Stimulated activated CD4-positive, alpha-beta T cell treated with anti-CD3 and anti-CD28 coated beads, TNF-alpha, amount 100 ng/mL, for 4 hours (primary cell): Measurements from ENCODE around the gene ZFC3H1.
"Not testable (repeated sequence)": the region's sequence is repeated elsewhere in the genome, so short reads cannot be mapped to it uniquely, and the experiment has no call there.

Experiments used
- DNase-seq, 3 experiments: peaks; one replicate each; pipeline ENCODE4 v3.0.0-alpha.2; 2020; ENCODE audit warnings: low read depth in 3 of 3

Gene ZFC3H1

GRCh38 chr12:71663561-71664410 is at the start of gene ZFC3H1, which contains the start of gene THAP2:
Gene ZFC3H1, minus strand, starts transcription at chr12:71663848. Its CDS starts 238 bp downstream, at chr12:71663610.
Gene THAP2, plus strand, starts transcription at chr12:71664301. Its CDS starts 209 bp downstream, at chr12:71664510.
- DNase-seq = peak; percentile 63 to 85 (median 81)

GRCh38 chr12:71710276-71711125 is 46.9 kb upstream of the ZFC3H1 start:
- DNase-seq = no peak

GRCh38 chr12:71708658-71709057 is 45.0 kb upstream of the ZFC3H1 start:
- DNase-seq = no peak

GRCh38 chr12:71704920-71705319 is 41.3 kb upstream of the ZFC3H1 start:
- no peak for DNase-seq

- no peak for DNase-seq
These were observed 39.6 kb upstream of the ZFC3H1 start for GRCh38 chr12:71703206-71703605.

GRCh38 chr12:71702590-71702989 is 38.9 kb upstream of the ZFC3H1 start:
- no peak for DNase-seq

GRCh38 chr12:71702181-71702580 is 38.5 kb upstream of the ZFC3H1 start:
- DNase-seq = not testable (repeated sequence)

GRCh38 chr12:71695782-71696181 is 32.1 kb upstream of the ZFC3H1 start:
- DNase-seq = no peak

GRCh38 chr12:71694099-71694820 is 30.6 kb upstream of the ZFC3H1 start:
- DNase-seq = no peak

- not testable (repeated sequence) for DNase-seq
These were observed 30.0 kb upstream of the ZFC3H1 start for GRCh38 chr12:71693651-71694050.

GRCh38 chr12:71693126-71693525 is 29.5 kb upstream of the ZFC3H1 start:
- DNase-seq = no peak

GRCh38 chr12:71691504-71692129 is 28.0 kb upstream of the ZFC3H1 start:
- DNase-seq = no peak

GRCh38 chr12:71688961-71689570 is 25.4 kb upstream of the ZFC3H1 start:
- no peak for DNase-seq

- DNase-seq = not testable (repeated sequence)
These were observed 23.5 kb upstream of the ZFC3H1 start for GRCh38 chr12:71687172-71687571.

- DNase-seq = no peak
These were observed 23.0 kb upstream of the ZFC3H1 start for GRCh38 chr12:71686658-71687025.

GRCh38 chr12:71685914-71686657 is 22.4 kb upstream of the ZFC3H1 start, which contains the start of gene TMEM19:
Gene TMEM19, plus strand, starts transcription at chr12:71686082. Its CDS starts 599 bp downstream, at chr12:71686681.
- DNase-seq = peak; percentile 62 to 68 (median 64)

GRCh38 chr12:71685312-71685906 is 21.8 kb upstream of the ZFC3H1 start:
- DNase-seq = no peak

- DNase-seq = no peak
These were observed 20.4 kb upstream of the ZFC3H1 start for GRCh38 chr12:71684081-71684480.

- DNase-seq = no peak
These were observed 20.0 kb upstream of the ZFC3H1 start for GRCh38 chr12:71683633-71684032.

GRCh38 chr12:71682466-71682865 is 18.8 kb upstream of the ZFC3H1 start:
- DNase-seq = no peak
